Activated CD8-positive, alpha-beta T cell treated with anti-CD3 and anti-CD28 coated beads for 36 hours (primary cell): Measurements from ENCODE around the gene GAS6. TPM values are rescaled to one million over a fixed set of nuclear protein-coding genes. Genes with fewer than 3 reads are reported as not detected.

Experiments used
- ATAC-seq: fragments of 200-7000 bp; cut with Tn5 transposase; one replicate; pipeline ENCODE4 v1.10.0; 2021; ENCODE audit warnings: mild to moderate bottlenecking, moderate library complexity
- CTCF ChIA-PET: fragments of 350-600 bp; sonication (Branson Sonifier 250); formaldehyde crosslinking; loops from one replicate; lab custom pipeline; 2021; ENCODE audit warnings: antibody characterized with exemption; lab: Charles Lee
- POLR2A ChIA-PET: fragments of 350-600 bp; sonication (Branson Sonifier 250); formaldehyde crosslinking; loops from one replicate; lab custom pipeline; 2021; ENCODE audit warnings: antibody characterized with exemption; lab: Charles Lee
- DNase-seq: peaks from one replicate; pipeline ENCODE4 v3.0.0-alpha.2; 2020
- H3K27ac Mint-ChIP-seq: one replicate; pipeline ENCODE4 v1.8.0; 2021; ENCODE audit warnings: mild to moderate bottlenecking, mixed read lengths
- H3K27me3 Mint-ChIP-seq: one replicate; pipeline ENCODE4 v1.8.0; 2021; ENCODE audit warnings: mixed read lengths
- H3K36me3 Mint-ChIP-seq: one replicate; pipeline ENCODE4 v1.8.0; 2021; ENCODE audit warnings: low read depth, mixed read lengths
- H3K4me1 Mint-ChIP-seq: one replicate; pipeline ENCODE4 v1.8.0; 2021; ENCODE audit warnings: low read depth, mixed read lengths
- H3K4me3 Mint-ChIP-seq: one replicate; pipeline ENCODE4 v1.8.0; 2021; ENCODE audit warnings: mild to moderate bottlenecking, moderate library complexity, mixed read lengths
- H3K9me3 Mint-ChIP-seq: one replicate; pipeline ENCODE4 v1.8.0; 2021; ENCODE audit warnings: mixed read lengths
- intact Hi-C: fragments of 100-400 bp; cut with micrococcal nuclease; formaldehyde crosslinking; loops from one replicate; pipeline ENCODE4 v1.10.0; 2022
- total RNA-seq, 2 experiments: library from RNA; stranded (reverse); gene quantifications; one replicate each; pipeline ENCODE4 v1.2.3, GENCODE V29; 2021
- TF ChIP-seq, protein P1 (sequence below): fragments of 200-600 bp; IDR thresholded peaks from one replicate; pipeline ENCODE4 v1.8.0; 2022; ENCODE audit warnings: antibody characterized with exemption, mild to moderate bottlenecking

The GAS6 gene
- total RNA-seq, 2 experiments from 2014 or later, result 0.23 to 0.25 TPM

DNA sequence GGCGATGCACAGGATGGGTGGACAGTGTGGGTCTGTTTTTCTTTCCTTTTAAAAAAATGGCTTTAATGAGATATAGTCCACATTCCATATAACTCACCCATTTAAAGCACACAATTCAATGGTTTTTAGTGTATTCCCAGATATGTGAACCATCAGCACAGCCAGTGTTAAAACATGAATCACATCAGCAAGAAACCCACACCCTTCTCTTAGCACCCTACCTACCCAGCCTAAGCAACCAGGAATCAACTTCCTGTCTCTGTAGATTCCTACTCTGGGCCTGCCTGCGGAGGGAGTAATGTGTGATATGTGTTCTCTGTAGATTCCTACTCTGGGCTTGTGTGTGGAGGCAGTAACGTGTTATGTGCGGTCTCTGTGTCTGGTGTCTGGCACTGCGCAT lies 92.9 kb downstream of the GAS6 start:
- peaks cover 11% of the 10 kb centered on the region for H3K4me1 Mint-ChIP-seq
- H3K27me3 Mint-ChIP-seq, result no peaks in the 10 kb centered on the region
- CTCF ChIA-PET, result no interaction called here
- DNase-seq, result no peak
- intact Hi-C loops, result no loop called here
- H3K4me3 Mint-ChIP-seq, result no peak overlapping the region
- TF ChIP-seq, protein P1, sequence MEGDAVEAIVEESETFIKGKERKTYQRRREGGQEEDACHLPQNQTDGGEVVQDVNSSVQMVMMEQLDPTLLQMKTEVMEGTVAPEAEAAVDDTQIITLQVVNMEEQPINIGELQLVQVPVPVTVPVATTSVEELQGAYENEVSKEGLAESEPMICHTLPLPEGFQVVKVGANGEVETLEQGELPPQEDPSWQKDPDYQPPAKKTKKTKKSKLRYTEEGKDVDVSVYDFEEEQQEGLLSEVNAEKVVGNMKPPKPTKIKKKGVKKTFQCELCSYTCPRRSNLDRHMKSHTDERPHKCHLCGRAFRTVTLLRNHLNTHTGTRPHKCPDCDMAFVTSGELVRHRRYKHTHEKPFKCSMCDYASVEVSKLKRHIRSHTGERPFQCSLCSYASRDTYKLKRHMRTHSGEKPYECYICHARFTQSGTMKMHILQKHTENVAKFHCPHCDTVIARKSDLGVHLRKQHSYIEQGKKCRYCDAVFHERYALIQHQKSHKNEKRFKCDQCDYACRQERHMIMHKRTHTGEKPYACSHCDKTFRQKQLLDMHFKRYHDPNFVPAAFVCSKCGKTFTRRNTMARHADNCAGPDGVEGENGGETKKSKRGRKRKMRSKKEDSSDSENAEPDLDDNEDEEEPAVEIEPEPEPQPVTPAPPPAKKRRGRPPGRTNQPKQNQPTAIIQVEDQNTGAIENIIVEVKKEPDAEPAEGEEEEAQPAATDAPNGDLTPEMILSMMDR, result no peak
- H3K9me3 Mint-ChIP-seq, result peaks cover 11% of the 10 kb centered on the region
- POLR2A ChIA-PET, result no interaction called here
- no peak overlapping the region for H3K27ac Mint-ChIP-seq
- no peak for ATAC-seq
- no peaks in the 10 kb centered on the region for H3K36me3 Mint-ChIP-seq

Other genes with a start within 250 kb of the GAS6 start
- gene ATP4B, start 205.9 kb downstream of the GAS6 start, total RNA-seq, result not detected
- under 1 TPM; 0.07 to 0.09 TPM for gene GRK1, start 196.9 kb downstream of the GAS6 start, total RNA-seq
- 1 to 10 TPM; 1.7 to 1.8 TPM for gene TMEM255B, start 104.8 kb downstream of the GAS6 start, total RNA-seq
- gene C13orf46, start 110.0 kb upstream of the GAS6 start, total RNA-seq, result 1 to 10 TPM; 1.6 to 1.9 TPM